Mammary epithelial cell (primary cell): Measurements from ENCODE around the gene SLC66A1.

ENCODE experiments used
- EZH2 ChIP-seq: IDR thresholded peaks from 2 replicates; pipeline ENCODE4 v1.6.1; 2012; ENCODE audit warnings: low read length, inconsistent platforms, borderline replicate concordance
- TF ChIP-seq, protein P1 (sequence below), 2 donors: IDR thresholded peaks in 1 of 2; conservative IDR thresholded peaks in 1 of 2; 2 replicates each; pipeline ENCODE4 v1.5.1; 2011 to 2012; ENCODE audit warnings: inconsistent platforms in 2 of 2, low read length in 2 of 2, mild to moderate bottlenecking in 2 of 2, control low read depth in 1 of 2, low read depth in 1 of 2; ENCODE audit not compliant: insufficient read depth in 1 of 2; ENCODE audit errors: extremely low read depth in 1 of 2

DNA sequence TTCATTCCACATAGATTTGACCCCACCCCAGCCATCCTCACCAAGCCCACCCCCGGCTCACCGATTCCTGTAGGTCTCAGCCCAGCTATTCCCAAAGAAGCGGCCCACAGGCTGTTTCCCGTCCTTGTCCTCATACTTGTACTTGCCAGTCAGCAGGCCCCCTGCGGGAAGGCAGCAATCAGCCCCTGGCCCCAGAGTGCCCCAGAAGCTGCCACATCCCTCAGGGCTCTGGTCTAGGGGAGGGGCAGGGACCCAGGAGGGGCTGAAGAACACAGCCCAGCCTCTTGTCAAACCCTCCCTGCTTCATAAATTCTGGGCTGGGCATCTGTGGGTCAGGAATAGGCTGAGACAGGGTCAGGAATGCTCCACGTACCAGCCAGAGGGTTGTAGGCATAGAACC, 5.2 kb upstream of the SLC66A1 start:
- no peak for TF ChIP-seq EZH2
- TF ChIP-seq, protein P1, sequence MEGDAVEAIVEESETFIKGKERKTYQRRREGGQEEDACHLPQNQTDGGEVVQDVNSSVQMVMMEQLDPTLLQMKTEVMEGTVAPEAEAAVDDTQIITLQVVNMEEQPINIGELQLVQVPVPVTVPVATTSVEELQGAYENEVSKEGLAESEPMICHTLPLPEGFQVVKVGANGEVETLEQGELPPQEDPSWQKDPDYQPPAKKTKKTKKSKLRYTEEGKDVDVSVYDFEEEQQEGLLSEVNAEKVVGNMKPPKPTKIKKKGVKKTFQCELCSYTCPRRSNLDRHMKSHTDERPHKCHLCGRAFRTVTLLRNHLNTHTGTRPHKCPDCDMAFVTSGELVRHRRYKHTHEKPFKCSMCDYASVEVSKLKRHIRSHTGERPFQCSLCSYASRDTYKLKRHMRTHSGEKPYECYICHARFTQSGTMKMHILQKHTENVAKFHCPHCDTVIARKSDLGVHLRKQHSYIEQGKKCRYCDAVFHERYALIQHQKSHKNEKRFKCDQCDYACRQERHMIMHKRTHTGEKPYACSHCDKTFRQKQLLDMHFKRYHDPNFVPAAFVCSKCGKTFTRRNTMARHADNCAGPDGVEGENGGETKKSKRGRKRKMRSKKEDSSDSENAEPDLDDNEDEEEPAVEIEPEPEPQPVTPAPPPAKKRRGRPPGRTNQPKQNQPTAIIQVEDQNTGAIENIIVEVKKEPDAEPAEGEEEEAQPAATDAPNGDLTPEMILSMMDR (conservative IDR thresholded peaks at IDR 0.05 in 1 of 2, IDR thresholded peaks at IDR 0.05 in 1 of 2; ENCODE audit: extremely low read depth in 1 of 2, insufficient read depth in 1 of 2, low read depth in 1 of 2, low read length in 2 of 2) = no peak
